ENCODE results near the gene ZSCAN9. TPM values are rescaled to one million over a fixed set of nuclear protein-coding genes. Genes with fewer than 3 reads are reported as not detected.

Gene ZSCAN9
- 3.9 and 7.0 TPM in 2 replicates for total RNA-seq

GRCh38 chr6:28225056-28225834 is at the start of gene ZSCAN9:
Gene ZSCAN9, plus strand, starts transcription at chr6:28225275. Its CDS starts 1,810 bp downstream, at chr6:28227085.

GRCh38 chr6:28252009-28252975 is 27.2 kb downstream of the ZSCAN9 start, which contains the start of gene ZKSCAN4:
Gene ZKSCAN4, minus strand, starts transcription at chr6:28252269. Its CDS starts 289 bp downstream, at chr6:28251980.

GRCh38 chr6:28258877-28259777 is 34.1 kb downstream of the ZSCAN9 start, which contains the start of gene NKAPL:
Gene NKAPL, plus strand, starts transcription at chr6:28259297. Its CDS starts 75 bp downstream, at chr6:28259372.

GRCh38 chr6:28266962-28267694 is 42.1 kb downstream of the ZSCAN9 start, which contains the start of gene ZSCAN26:
Gene ZSCAN26, plus strand, starts transcription at chr6:28267143. Its CDS starts 4,777 bp downstream, at chr6:28271920.

GRCh38 chr6:28281288-28282064 is 56.4 kb downstream of the ZSCAN9 start, which contains the start of gene PGBD1:
Gene PGBD1, plus strand, starts transcription at chr6:28281572. Its CDS starts 2,242 bp downstream, at chr6:28283814.

Other genes with a start within 250 kb of the ZSCAN9 start
- 2.0 and 2.5 TPM in 2 replicates for gene ZNF165, start 144.7 kb upstream of the ZSCAN9 start, total RNA-seq
- gene ZSCAN16, start 100.7 kb upstream of the ZSCAN9 start, total RNA-seq = 1.4 and 2.0 TPM in 2 replicates
- gene ZKSCAN8, start 83.4 kb upstream of the ZSCAN9 start, total RNA-seq = 5.4 and 5.7 TPM in 2 replicates
- 2.6 and 3.1 TPM in 2 replicates for gene ZKSCAN4, start 27.0 kb downstream of the ZSCAN9 start, total RNA-seq
- 0.56 and 1.0 TPM in 2 replicates for gene NKAPL, start 34.0 kb downstream of the ZSCAN9 start, total RNA-seq
- gene ZSCAN26, start 41.9 kb downstream of the ZSCAN9 start, total RNA-seq = 5.0 and 7.4 TPM in 2 replicates
- 1.1 and 2.8 TPM in 2 replicates for gene PGBD1, start 56.3 kb downstream of the ZSCAN9 start, total RNA-seq
- gene ZSCAN31, start 110.9 kb downstream of the ZSCAN9 start, total RNA-seq = 4.2 and 5.0 TPM in 2 replicates
- 2.2 and 3.7 TPM in 2 replicates for gene ZKSCAN3, start 124.7 kb downstream of the ZSCAN9 start, total RNA-seq
- 3.4 and 3.5 TPM in 2 replicates for gene ZSCAN12, start 174.5 kb downstream of the ZSCAN9 start, total RNA-seq
- 0.74 and 1.4 TPM in 2 replicates for gene ZSCAN23, start 218.2 kb downstream of the ZSCAN9 start, total RNA-seq